Liver (tissue), 3 donors: Measurements from ENCODE around the gene CDON.
A peak's percentile ranks its signal among the peaks of the same experiment; 100 is the strongest.

Experiments used
- RXRA ChIP-seq, 2 donors: IDR thresholded peaks; 2 replicates each; pipeline ENCODE4 v1.6.1; 2017 to 2018; ENCODE audit warnings: antibody characterized with exemption in 2 of 2, mild to moderate bottlenecking in 1 of 2
- TF ChIP-seq, protein P1 (sequence below): fragments of 150-350 bp; IDR thresholded peaks from 2 replicates; pipeline ENCODE4 v1.5.1; 2017; ENCODE audit warnings: improper control_type of control experiment, low read depth, low read length; ENCODE audit not compliant: missing input control
- donor health status: healthy.
- donor health status: healthy.

- TF ChIP-seq, protein P1, sequence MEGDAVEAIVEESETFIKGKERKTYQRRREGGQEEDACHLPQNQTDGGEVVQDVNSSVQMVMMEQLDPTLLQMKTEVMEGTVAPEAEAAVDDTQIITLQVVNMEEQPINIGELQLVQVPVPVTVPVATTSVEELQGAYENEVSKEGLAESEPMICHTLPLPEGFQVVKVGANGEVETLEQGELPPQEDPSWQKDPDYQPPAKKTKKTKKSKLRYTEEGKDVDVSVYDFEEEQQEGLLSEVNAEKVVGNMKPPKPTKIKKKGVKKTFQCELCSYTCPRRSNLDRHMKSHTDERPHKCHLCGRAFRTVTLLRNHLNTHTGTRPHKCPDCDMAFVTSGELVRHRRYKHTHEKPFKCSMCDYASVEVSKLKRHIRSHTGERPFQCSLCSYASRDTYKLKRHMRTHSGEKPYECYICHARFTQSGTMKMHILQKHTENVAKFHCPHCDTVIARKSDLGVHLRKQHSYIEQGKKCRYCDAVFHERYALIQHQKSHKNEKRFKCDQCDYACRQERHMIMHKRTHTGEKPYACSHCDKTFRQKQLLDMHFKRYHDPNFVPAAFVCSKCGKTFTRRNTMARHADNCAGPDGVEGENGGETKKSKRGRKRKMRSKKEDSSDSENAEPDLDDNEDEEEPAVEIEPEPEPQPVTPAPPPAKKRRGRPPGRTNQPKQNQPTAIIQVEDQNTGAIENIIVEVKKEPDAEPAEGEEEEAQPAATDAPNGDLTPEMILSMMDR, result peak; percentile 71
- TF ChIP-seq RXRA (IDR thresholded peaks at IDR 0.05), result no peak
These were observed 120.8 kb downstream of the CDON start for GRCh38 chr11:125941619-125942611.
